ENCODE data around the gene LRRC72.

DNA sequence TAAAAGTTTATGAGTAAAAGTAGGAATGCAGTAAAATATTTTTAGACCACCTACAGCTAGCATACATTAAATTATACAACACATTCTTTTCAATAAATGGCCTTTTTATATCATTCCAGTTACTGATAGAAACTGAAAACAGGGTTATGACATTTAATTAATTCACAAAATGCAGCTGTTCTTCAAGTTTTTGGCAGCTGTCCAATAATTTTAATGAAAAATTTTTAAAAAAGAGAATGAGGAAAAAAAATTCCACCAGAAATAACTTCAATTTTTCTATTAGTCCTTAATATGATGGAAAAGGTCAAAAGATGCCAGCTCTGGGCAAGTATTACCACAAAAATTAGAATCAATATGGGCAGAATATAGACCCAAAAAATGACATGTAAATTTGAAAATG is 11.9 kb upstream of the LRRC72 start:
- TF ChIP-seq, protein P1, sequence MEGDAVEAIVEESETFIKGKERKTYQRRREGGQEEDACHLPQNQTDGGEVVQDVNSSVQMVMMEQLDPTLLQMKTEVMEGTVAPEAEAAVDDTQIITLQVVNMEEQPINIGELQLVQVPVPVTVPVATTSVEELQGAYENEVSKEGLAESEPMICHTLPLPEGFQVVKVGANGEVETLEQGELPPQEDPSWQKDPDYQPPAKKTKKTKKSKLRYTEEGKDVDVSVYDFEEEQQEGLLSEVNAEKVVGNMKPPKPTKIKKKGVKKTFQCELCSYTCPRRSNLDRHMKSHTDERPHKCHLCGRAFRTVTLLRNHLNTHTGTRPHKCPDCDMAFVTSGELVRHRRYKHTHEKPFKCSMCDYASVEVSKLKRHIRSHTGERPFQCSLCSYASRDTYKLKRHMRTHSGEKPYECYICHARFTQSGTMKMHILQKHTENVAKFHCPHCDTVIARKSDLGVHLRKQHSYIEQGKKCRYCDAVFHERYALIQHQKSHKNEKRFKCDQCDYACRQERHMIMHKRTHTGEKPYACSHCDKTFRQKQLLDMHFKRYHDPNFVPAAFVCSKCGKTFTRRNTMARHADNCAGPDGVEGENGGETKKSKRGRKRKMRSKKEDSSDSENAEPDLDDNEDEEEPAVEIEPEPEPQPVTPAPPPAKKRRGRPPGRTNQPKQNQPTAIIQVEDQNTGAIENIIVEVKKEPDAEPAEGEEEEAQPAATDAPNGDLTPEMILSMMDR (conservative IDR thresholded peaks at IDR 0.05; ENCODE audit: low read depth in 2 of 2): no peak
- TF ChIP-seq CREB1 (CRISPR knock-in tag; IDR thresholded peaks at IDR 0.05; ENCODE audit: low read depth) (no peak), EZH2 (IDR thresholded peaks at IDR 0.05; ENCODE audit: low read depth, unreplicated experiment) (no peak), POLR2AphosphoS5 (IDR thresholded peaks at IDR 0.05; ENCODE audit: low read depth) (no peak), ZNF331 (CRISPR knock-in tag; IDR thresholded peaks at IDR 0.05; ENCODE audit: low read depth) (no peak), STAT1 (IDR thresholded peaks at IDR 0.05; ENCODE audit: unreplicated experiment) (no peak), EZH2phosphoT487 (IDR thresholded peaks at IDR 0.05; ENCODE audit: unreplicated experiment) (no peak), JUNB (IDR thresholded peaks at IDR 0.05; ENCODE audit: unreplicated experiment) (no peak), NANOG (IDR thresholded peaks at IDR 0.05; ENCODE audit: borderline replicate concordance) (no peak), ZNF114 (CRISPR knock-in tag; IDR thresholded peaks at IDR 0.05) (no peak)
- TF ChIP-seq, protein P2, sequence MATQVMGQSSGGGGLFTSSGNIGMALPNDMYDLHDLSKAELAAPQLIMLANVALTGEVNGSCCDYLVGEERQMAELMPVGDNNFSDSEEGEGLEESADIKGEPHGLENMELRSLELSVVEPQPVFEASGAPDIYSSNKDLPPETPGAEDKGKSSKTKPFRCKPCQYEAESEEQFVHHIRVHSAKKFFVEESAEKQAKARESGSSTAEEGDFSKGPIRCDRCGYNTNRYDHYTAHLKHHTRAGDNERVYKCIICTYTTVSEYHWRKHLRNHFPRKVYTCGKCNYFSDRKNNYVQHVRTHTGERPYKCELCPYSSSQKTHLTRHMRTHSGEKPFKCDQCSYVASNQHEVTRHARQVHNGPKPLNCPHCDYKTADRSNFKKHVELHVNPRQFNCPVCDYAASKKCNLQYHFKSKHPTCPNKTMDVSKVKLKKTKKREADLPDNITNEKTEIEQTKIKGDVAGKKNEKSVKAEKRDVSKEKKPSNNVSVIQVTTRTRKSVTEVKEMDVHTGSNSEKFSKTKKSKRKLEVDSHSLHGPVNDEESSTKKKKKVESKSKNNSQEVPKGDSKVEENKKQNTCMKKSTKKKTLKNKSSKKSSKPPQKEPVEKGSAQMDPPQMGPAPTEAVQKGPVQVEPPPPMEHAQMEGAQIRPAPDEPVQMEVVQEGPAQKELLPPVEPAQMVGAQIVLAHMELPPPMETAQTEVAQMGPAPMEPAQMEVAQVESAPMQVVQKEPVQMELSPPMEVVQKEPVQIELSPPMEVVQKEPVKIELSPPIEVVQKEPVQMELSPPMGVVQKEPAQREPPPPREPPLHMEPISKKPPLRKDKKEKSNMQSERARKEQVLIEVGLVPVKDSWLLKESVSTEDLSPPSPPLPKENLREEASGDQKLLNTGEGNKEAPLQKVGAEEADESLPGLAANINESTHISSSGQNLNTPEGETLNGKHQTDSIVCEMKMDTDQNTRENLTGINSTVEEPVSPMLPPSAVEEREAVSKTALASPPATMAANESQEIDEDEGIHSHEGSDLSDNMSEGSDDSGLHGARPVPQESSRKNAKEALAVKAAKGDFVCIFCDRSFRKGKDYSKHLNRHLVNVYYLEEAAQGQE (IDR thresholded peaks at IDR 0.05; ENCODE audit: unreplicated experiment): no peak
- TF ChIP-seq, protein P3, sequence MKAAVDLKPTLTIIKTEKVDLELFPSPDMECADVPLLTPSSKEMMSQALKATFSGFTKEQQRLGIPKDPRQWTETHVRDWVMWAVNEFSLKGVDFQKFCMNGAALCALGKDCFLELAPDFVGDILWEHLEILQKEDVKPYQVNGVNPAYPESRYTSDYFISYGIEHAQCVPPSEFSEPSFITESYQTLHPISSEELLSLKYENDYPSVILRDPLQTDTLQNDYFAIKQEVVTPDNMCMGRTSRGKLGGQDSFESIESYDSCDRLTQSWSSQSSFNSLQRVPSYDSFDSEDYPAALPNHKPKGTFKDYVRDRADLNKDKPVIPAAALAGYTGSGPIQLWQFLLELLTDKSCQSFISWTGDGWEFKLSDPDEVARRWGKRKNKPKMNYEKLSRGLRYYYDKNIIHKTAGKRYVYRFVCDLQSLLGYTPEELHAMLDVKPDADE (IDR thresholded peaks at IDR 0.05): no peak
- TF ChIP-seq, protein P4, sequence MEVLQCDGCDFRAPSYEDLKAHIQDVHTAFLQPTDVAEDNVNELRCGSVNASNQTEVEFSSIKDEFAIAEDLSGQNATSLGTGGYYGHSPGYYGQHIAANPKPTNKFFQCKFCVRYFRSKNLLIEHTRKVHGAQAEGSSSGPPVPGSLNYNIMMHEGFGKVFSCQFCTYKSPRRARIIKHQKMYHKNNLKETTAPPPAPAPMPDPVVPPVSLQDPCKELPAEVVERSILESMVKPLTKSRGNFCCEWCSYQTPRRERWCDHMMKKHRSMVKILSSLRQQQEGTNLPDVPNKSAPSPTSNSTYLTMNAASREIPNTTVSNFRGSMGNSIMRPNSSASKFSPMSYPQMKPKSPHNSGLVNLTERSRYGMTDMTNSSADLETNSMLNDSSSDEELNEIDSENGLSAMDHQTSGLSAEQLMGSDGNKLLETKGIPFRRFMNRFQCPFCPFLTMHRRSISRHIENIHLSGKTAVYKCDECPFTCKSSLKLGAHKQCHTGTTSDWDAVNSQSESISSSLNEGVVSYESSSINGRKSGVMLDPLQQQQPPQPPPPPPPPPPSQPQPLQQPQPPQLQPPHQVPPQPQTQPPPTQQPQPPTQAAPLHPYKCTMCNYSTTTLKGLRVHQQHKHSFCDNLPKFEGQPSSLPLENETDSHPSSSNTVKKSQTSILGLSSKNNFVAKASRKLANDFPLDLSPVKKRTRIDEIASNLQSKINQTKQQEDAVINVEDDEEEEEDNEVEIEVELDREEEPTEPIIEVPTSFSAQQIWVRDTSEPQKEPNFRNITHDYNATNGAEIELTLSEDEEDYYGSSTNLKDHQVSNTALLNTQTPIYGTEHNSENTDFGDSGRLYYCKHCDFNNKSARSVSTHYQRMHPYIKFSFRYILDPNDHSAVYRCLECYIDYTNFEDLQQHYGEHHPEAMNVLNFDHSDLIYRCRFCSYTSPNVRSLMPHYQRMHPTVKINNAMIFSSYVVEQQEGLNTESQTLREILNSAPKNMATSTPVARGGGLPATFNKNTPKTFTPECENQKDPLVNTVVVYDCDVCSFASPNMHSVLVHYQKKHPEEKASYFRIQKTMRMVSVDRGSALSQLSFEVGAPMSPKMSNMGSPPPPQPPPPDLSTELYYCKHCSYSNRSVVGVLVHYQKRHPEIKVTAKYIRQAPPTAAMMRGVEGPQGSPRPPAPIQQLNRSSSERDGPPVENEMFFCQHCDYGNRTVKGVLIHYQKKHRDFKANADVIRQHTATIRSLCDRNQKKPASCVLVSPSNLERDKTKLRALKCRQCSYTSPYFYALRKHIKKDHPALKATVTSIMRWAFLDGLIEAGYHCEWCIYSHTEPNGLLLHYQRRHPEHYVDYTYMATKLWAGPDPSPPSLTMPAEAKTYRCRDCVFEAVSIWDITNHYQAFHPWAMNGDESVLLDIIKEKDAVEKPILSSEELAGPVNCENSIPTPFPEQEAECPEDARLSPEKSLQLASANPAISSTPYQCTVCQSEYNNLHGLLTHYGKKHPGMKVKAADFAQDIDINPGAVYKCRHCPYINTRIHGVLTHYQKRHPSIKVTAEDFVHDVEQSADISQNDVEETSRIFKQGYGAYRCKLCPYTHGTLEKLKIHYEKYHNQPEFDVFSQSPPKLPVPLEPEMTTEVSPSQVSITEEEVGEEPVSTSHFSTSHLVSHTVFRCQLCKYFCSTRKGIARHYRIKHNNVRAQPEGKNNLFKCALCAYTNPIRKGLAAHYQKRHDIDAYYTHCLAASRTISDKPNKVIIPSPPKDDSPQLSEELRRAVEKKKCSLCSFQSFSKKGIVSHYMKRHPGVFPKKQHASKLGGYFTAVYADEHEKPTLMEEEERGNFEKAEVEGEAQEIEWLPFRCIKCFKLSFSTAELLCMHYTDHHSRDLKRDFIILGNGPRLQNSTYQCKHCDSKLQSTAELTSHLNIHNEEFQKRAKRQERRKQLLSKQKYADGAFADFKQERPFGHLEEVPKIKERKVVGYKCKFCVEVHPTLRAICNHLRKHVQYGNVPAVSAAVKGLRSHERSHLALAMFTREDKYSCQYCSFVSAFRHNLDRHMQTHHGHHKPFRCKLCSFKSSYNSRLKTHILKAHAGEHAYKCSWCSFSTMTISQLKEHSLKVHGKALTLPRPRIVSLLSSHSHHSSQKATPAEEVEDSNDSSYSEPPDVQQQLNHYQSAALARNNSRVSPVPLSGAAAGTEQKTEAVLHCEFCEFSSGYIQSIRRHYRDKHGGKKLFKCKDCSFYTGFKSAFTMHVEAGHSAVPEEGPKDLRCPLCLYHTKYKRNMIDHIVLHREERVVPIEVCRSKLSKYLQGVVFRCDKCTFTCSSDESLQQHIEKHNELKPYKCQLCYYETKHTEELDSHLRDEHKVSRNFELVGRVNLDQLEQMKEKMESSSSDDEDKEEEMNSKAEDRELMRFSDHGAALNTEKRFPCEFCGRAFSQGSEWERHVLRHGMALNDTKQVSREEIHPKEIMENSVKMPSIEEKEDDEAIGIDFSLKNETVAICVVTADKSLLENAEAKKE (CRISPR knock-in tag; IDR thresholded peaks at IDR 0.05): no peak
